ENCODE results near the gene FER. TPM values are rescaled to one million over a fixed set of nuclear protein-coding genes. Genes with fewer than 3 reads are reported as not detected.
A peak's percentile ranks its signal among the peaks of the same experiment; 100 is the strongest.

Gene FER
- total and polyA plus RNA-seq, 9 donors, result 6.3 to 26.9 (median 9.7) TPM

DNA sequence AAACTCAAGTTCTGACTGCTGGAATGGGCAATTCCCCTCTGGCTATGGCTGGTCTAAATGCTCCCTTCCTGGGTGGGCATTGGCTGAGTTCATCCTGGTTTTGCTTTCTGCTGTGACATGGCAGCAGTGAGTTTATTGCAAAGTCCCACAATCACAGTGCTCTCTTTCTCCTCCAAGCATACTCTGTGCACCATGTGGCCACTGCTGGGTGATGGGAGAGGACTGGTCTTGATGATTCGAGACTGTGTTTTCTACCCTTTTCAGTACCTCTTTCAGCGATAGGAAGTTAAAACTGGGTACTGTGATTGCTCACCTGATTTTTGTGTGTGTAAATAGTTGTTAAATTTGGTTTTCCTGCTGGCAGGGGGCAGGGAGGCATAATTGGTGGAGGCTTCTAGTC is 49.7 kb downstream of the FER start:
- DNase-seq, result no peak
- WGBS (ENCODE audit: insufficient coverage), result no CpG with 5 or more reads among the region's 2 CpGs
- peaks cover 10% of the 10 kb centered on the region for H3K36me3 ChIP-seq (ENCODE audit: control insufficient read depth, insufficient read depth, low read length)
- H3K4me3 ChIP-seq (ENCODE audit: low read length), result no peak overlapping the region
- H3K4me1 ChIP-seq (ENCODE audit: control insufficient read depth, insufficient read depth, low read length), result no peaks in the 10 kb centered on the region
- H3K9me3 ChIP-seq (replicated peaks; ENCODE audit: control insufficient read depth, low read depth, low read length), result peaks cover under 1% of the 10 kb centered on the region
- H3K27me3 ChIP-seq (ENCODE audit: control insufficient read depth, insufficient read depth, low read length), result no peaks in the 10 kb centered on the region
- no peak overlapping the region for H3K27ac ChIP-seq (ENCODE audit: low read length)

DNA sequence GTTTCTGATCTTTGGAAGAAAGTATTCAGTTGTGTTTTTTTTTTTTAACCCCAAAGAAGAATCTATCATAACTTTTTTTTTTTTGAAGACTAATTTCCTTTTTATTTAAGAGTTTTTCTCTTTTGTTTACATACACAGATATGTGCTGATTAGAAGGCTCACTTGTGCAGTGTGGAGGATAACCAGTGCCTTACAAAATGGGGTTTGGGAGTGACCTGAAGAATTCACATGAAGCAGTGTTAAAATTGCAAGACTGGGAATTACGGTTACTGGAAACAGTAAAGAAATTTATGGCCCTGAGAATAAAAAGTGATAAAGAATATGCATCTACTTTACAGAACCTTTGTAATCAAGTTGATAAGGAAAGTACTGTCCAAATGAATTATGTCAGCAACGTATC is 50.3 kb downstream of the FER start:
- Histone ChIP-seq H3K9me3 (replicated peaks; ENCODE audit: control insufficient read depth, low read depth, low read length) (peaks cover 2% of the 10 kb centered on the region), H3K27ac (ENCODE audit: low read length) (no peak overlapping the region), H3K4me3 (ENCODE audit: low read length) (no peak overlapping the region), H3K36me3 (ENCODE audit: control insufficient read depth, insufficient read depth, low read length) (peaks cover 10% of the 10 kb centered on the region), H3K4me1 (ENCODE audit: control insufficient read depth, insufficient read depth, low read length) (no peaks in the 10 kb centered on the region), H3K27me3 (ENCODE audit: control insufficient read depth, insufficient read depth, low read length) (no peaks in the 10 kb centered on the region)
- WGBS (ENCODE audit: insufficient coverage), result no CpG with 5 or more reads among the region's 2 CpGs
- DNase-seq, result no peak

DNA sequence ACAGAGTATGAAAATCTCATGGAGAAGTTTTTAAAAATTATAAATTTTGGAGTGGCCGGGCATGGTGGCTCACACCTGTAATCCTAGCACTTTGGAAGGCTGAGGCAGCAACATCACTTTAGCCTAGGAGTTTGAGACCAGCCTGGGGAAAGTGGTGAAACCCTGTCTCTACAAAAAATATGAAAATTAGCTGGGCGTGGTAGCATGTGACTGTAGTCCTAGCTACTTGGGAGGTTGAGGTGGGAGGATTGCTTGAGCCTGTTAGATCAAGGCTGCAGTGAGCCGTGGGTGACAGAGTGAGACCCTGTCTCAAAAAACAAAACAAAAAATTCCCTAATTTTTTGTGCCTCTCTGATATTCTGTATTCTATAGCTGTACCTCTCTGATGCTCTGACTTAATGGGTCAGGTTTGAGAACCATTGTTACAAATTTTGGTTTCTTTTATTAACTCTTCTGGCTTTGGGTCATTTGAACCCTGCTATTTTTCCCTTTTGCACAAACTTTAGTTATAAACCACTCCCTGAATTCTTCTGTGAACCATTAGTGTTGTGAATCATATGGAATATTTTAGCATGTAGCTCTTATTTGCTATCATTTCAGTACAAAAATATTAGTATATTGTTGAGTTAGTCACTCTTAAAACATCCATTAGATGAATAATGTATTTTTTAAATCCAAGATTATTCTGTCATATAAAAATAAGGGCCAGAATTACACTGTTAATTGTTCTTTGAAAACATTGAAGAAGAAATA is 51.0 kb downstream of the FER start:
- Histone ChIP-seq H3K4me1 (ENCODE audit: control insufficient read depth, insufficient read depth, low read length) (no peaks in the 10 kb centered on the region), H3K4me3 (ENCODE audit: low read length) (no peak overlapping the region), H3K9me3 (replicated peaks; ENCODE audit: control insufficient read depth, low read depth, low read length) (peaks cover 7% of the 10 kb centered on the region), H3K27me3 (ENCODE audit: control insufficient read depth, insufficient read depth, low read length) (no peaks in the 10 kb centered on the region), H3K36me3 (ENCODE audit: control insufficient read depth, insufficient read depth, low read length) (peaks cover 10% of the 10 kb centered on the region), H3K27ac (ENCODE audit: low read length) (no peak overlapping the region)
- no peak for DNase-seq
- WGBS (ENCODE audit: insufficient coverage), result 100% methylated on average over 1 of the region's 3 CpGs

DNA sequence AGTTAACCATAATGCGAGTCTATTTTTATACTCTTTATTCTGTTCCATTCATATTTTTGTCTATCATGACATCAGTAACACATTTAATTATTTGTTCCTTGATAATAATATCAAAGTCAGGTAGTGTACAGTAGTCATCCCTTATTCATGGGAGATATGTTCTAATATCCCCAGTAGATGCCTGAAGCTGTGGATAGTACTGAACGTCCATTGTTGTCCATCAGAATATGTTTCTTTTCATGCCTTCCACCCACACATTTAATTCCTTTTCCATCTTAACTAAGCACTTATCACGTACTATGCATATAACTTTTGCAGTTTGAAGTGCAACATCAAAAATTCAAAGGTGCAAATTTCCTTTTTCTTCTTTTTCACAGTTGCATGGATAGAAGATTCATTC is 53.6 kb downstream of the FER start:
- no peak for DNase-seq
- Histone ChIP-seq H3K36me3 (ENCODE audit: control insufficient read depth, insufficient read depth, low read length) (peaks cover 7% of the 10 kb centered on the region), H3K4me3 (ENCODE audit: low read length) (no peak overlapping the region), H3K27me3 (ENCODE audit: control insufficient read depth, insufficient read depth, low read length) (no peaks in the 10 kb centered on the region), H3K9me3 (replicated peaks; ENCODE audit: control insufficient read depth, low read depth, low read length) (peaks cover 18% of the 10 kb centered on the region), H3K4me1 (ENCODE audit: control insufficient read depth, insufficient read depth, low read length) (no peaks in the 10 kb centered on the region), H3K27ac (ENCODE audit: low read length) (no peak overlapping the region)
- no CpG with 5 or more reads among the region's 3 CpGs for WGBS (ENCODE audit: insufficient coverage)

DNA sequence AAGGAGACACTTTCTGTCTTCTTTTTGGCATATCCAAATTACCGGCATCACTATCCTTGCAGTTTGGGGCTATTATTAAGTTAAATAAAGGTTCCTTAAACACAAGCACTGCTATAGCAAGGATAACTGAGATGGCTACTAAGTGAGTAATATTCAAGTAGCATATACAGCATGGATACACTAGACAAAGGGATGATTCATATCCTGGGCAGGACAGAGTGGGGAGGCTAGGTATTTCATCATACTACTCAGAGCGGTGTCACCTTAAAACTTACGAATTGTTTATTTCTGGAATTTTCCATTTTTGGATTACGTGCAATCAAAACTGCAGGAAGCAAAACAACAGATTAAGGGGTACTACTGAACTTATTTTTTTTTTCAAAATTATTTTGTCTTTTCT is 54.1 kb downstream of the FER start:
- Histone ChIP-seq H3K27ac (ENCODE audit: low read length) (no peak overlapping the region), H3K36me3 (ENCODE audit: control insufficient read depth, insufficient read depth, low read length) (peaks cover 4% of the 10 kb centered on the region), H3K9me3 (replicated peaks; ENCODE audit: control insufficient read depth, low read depth, low read length) (peaks cover 18% of the 10 kb centered on the region), H3K4me3 (ENCODE audit: low read length) (no peak overlapping the region), H3K4me1 (ENCODE audit: control insufficient read depth, insufficient read depth, low read length) (no peaks in the 10 kb centered on the region), H3K27me3 (ENCODE audit: control insufficient read depth, insufficient read depth, low read length) (no peaks in the 10 kb centered on the region)
- no peak for DNase-seq
- 100% methylated on average over 1 of the region's 4 CpGs for WGBS (ENCODE audit: insufficient coverage)

DNA sequence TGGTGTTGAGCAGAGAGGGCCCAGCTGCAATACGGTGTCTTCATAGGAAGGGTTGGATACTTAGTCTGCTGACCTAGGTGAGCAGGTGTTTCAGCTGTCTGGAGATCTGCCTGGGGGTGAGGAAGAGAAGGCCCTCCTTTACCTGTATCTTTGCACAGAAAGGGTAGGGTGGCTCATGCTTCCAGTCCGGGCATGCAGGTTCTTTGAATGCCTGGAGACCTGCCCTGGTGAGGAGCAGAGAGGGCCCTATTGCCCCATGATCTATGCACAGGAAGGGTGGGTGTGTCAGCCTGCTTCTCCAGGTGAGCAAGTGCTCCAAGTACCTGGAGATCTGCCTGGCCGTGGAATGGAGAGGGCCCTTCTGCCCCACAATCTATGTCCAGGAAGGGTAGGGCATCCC is 63.0 kb downstream of the FER start:
- WGBS (ENCODE audit: insufficient coverage), result 100% methylated on average over 2 of the region's 3 CpGs
- no peak for DNase-seq

DNA sequence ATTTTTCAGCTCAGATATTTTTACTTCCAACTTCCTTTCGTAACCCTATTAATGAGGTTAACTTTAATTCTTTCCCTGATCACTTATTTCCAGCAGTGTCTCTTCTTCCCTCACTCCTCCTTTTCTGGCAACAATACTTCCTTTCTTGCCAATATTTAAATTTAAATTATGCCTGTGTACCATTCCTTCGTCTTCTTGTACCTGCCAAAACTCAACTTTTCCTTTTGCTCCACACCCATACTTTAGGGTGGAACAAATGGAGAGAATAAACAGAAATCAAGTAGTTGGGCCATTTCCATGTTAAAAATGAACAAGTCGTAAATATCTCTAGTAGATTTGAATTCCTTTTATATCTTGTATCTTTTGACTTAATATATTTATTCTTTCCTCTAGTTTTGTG is 66.0 kb downstream of the FER start:
- peak; percentile 78 for DNase-seq
- Histone ChIP-seq H3K4me1 (ENCODE audit: control insufficient read depth, insufficient read depth, low read length) (no peaks in the 10 kb centered on the region), H3K27ac (ENCODE audit: low read length) (peak overlapping the region; percentile 21), H3K27me3 (ENCODE audit: control insufficient read depth, insufficient read depth, low read length) (no peaks in the 10 kb centered on the region), H3K9me3 (replicated peaks; ENCODE audit: control insufficient read depth, low read depth, low read length) (peaks cover 7% of the 10 kb centered on the region), H3K36me3 (ENCODE audit: control insufficient read depth, insufficient read depth, low read length) (no peaks in the 10 kb centered on the region), H3K4me3 (ENCODE audit: low read length) (no peak overlapping the region)
- WGBS (ENCODE audit: insufficient coverage), result 60% methylated on average over 1 of the region's 3 CpGs

More for the DNA sequence above, 63.0 kb downstream of the FER start:
- Histone ChIP-seq H3K36me3 (ENCODE audit: control insufficient read depth, insufficient read depth, low read length) (no peaks in the 10 kb centered on the region), H3K9me3 (replicated peaks; ENCODE audit: control insufficient read depth, low read depth, low read length) (peaks cover 7% of the 10 kb centered on the region), H3K27ac (ENCODE audit: low read length) (no peak overlapping the region), H3K27me3 (ENCODE audit: control insufficient read depth, insufficient read depth, low read length) (no peaks in the 10 kb centered on the region), H3K4me3 (ENCODE audit: low read length) (no peak overlapping the region), H3K4me1 (ENCODE audit: control insufficient read depth, insufficient read depth, low read length) (no peaks in the 10 kb centered on the region)

DNA sequence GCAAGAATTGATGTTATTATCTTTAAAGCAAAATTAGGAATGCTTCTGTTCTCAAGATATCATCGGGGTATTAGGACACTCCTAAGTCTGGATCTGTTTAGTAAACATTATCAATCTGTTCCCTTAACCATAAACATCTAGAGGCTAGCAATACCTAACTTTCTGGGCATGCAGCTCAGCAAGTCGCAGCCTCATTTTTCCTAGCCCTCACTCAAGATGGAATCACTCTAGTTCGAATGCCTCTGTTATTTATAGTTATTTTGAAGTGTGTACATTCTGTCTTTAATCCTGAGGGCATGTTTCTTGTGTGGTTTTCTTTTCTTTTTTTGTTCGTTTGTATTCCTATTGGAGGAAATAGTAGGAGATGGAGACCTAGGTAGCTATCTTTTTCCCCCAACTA is 66.9 kb downstream of the FER start:
- no CpG with 5 or more reads among the region's 4 CpGs for WGBS (ENCODE audit: insufficient coverage)

DNA sequence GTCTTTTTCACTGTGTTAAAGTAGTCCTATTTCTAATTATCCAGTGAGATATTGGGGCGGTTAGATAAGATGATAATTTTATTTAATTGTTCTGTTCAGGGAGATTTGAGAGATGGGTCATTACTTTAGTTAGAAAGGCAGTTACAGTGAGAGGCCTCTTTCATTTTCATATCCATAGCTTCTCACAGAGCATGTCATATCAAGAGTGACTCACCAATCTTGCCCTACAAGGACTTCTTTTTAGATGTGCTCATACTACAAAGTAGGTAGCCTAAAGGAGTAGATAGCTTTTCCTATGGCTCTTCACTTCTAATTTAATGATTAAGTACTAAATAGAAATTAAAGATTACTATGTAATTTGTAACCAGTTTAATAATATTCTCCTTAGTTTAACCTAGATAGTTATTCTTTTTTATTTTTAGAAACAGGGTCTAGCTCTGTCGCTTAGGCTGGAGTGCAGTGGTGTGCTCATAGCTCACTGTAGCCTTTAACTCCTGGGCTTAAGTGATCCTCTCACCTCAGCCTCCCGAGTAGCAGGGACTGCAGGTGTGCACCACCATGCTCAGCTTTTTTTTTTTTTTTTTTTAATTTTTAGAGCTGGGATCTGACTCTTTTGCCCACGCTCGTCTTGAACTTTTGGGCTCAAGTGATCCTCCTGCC is 71.0 kb downstream of the FER start:
- H3K4me1 ChIP-seq (ENCODE audit: control insufficient read depth, insufficient read depth, low read length), result no peaks in the 10 kb centered on the region
- H3K9me3 ChIP-seq (replicated peaks; ENCODE audit: control insufficient read depth, low read depth, low read length), result no peaks in the 10 kb centered on the region
- H3K36me3 ChIP-seq (ENCODE audit: control insufficient read depth, insufficient read depth, low read length), result no peaks in the 10 kb centered on the region
- H3K4me3 ChIP-seq (ENCODE audit: low read length), result no peak overlapping the region
- no peak for DNase-seq
- no CpG with 5 or more reads among the region's 5 CpGs for WGBS (ENCODE audit: insufficient coverage)
- no peaks in the 10 kb centered on the region for H3K27me3 ChIP-seq (ENCODE audit: control insufficient read depth, insufficient read depth, low read length)
- H3K27ac ChIP-seq (ENCODE audit: low read length), result no peak overlapping the region

More for the DNA sequence above, 66.9 kb downstream of the FER start:
- H3K27me3 ChIP-seq (ENCODE audit: control insufficient read depth, insufficient read depth, low read length), result no peaks in the 10 kb centered on the region
- no peak overlapping the region for H3K27ac ChIP-seq (ENCODE audit: low read length)
- no peak overlapping the region for H3K4me3 ChIP-seq (ENCODE audit: low read length)
- H3K4me1 ChIP-seq (ENCODE audit: control insufficient read depth, insufficient read depth, low read length), result no peaks in the 10 kb centered on the region
- DNase-seq, result peak; percentile 21
- peaks cover 4% of the 10 kb centered on the region for H3K9me3 ChIP-seq (replicated peaks; ENCODE audit: control insufficient read depth, low read depth, low read length)
- H3K36me3 ChIP-seq (ENCODE audit: control insufficient read depth, insufficient read depth, low read length), result no peaks in the 10 kb centered on the region

DNA sequence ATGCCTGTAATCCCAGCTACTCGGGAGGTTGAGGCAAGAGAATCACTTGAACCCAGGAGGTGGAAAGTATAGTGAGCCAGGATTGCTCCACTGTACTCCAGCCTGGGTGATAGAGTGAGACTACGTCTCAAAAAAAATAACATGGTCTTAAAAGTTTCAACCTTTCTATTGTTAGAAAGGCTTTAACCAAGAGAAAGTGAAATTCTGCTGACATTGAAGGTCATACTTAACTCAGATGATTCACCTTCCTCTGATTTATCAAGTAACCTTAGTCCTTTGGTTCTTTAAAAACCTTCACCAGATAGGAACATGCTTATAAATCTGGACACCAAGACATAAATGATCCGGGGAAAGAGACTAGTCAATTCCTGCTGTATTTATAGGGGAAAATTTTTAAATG is 73.3 kb downstream of the FER start:
- H3K27ac ChIP-seq (ENCODE audit: low read length), result no peak overlapping the region
- H3K27me3 ChIP-seq (ENCODE audit: control insufficient read depth, insufficient read depth, low read length), result no peaks in the 10 kb centered on the region
- WGBS (ENCODE audit: insufficient coverage), result 83% methylated on average over 1 of the region's 3 CpGs
- H3K4me3 ChIP-seq (ENCODE audit: low read length), result no peak overlapping the region
- no peaks in the 10 kb centered on the region for H3K9me3 ChIP-seq (replicated peaks; ENCODE audit: control insufficient read depth, low read depth, low read length)
- no peaks in the 10 kb centered on the region for H3K4me1 ChIP-seq (ENCODE audit: control insufficient read depth, insufficient read depth, low read length)
- DNase-seq, result no peak
- no peaks in the 10 kb centered on the region for H3K36me3 ChIP-seq (ENCODE audit: control insufficient read depth, insufficient read depth, low read length)

Data from muscle of leg (tissue), 11 donors.